Mesenchymal stem cell (in vitro differentiated cells and primary cell): Measurements from ENCODE around the gene EIF2AK3.

Source experiments
- DNase-seq: peaks from one replicate; pipeline ENCODE4 v3.0.0-alpha.2; 2013
- H2AFZ ChIP-seq: one replicate; pipeline ENCODE4 v1.6.1; 2013; ENCODE audit warnings: low read depth, mild to moderate bottlenecking, control low read depth, inconsistent platforms, low read length, moderate library complexity
- H2AK5ac ChIP-seq: 2 replicates; pipeline ENCODE4 v1.6.1; 2013; ENCODE audit warnings: low read length, moderate library complexity, mild to moderate bottlenecking, inconsistent platforms; ENCODE audit not compliant: severe bottlenecking
- H2BK120ac ChIP-seq: one replicate; pipeline ENCODE4 v1.6.1; 2013; ENCODE audit warnings: low read depth, mild to moderate bottlenecking, inconsistent platforms, low read length, moderate library complexity
- H2BK12ac ChIP-seq, 2 experiments: one replicate each; pipeline ENCODE4 v1.6.1; 2013; ENCODE audit warnings: inconsistent platforms in 2 of 2, low read length in 2 of 2, mild to moderate bottlenecking in 2 of 2, moderate library complexity in 2 of 2, control low read depth in 1 of 2
- H2BK15ac ChIP-seq: one replicate; pipeline ENCODE4 v1.6.1; 2013; ENCODE audit warnings: mild to moderate bottlenecking, low read depth, inconsistent platforms; ENCODE audit not compliant: poor library complexity, severe bottlenecking
- H2BK5ac ChIP-seq: 2 replicates; pipeline ENCODE4 v1.6.1; 2013; ENCODE audit warnings: low read depth, mild to moderate bottlenecking, low read length, control low read depth, inconsistent platforms; ENCODE audit not compliant: poor library complexity, severe bottlenecking
- H3K14ac ChIP-seq, 2 experiments: one replicate each; pipeline ENCODE4 v1.6.1; 2013; ENCODE audit warnings: inconsistent platforms in 2 of 2, low read length in 2 of 2, control low read depth in 1 of 2, mild to moderate bottlenecking in 1 of 2, moderate library complexity in 1 of 2
- H3K18ac ChIP-seq, 2 experiments: one replicate each; pipeline ENCODE4 v1.6.1; 2013; ENCODE audit warnings: inconsistent platforms in 2 of 2, low read length in 2 of 2, control low read depth in 1 of 2, low read depth in 1 of 2, mild to moderate bottlenecking in 1 of 2
- H3K23ac ChIP-seq, 2 experiments: one replicate each; pipeline ENCODE4 v1.6.1; 2013; ENCODE audit warnings: inconsistent platforms in 2 of 2, low read length in 2 of 2, mild to moderate bottlenecking in 2 of 2, moderate library complexity in 2 of 2, control low read depth in 1 of 2
- H3K27ac ChIP-seq: 2 replicates; pipeline ENCODE4 v1.5.1; 2013; ENCODE audit warnings: mild to moderate bottlenecking, moderate library complexity, low read length, control low read depth, inconsistent platforms; ENCODE audit not compliant: poor library complexity, severe bottlenecking
- H3K27me3 ChIP-seq, 2 experiments: 2 replicates each; pipeline versions ENCODE4 v1.6.1 to v1.7.0; 2013; ENCODE audit warnings: low read length in 2 of 2, mild to moderate bottlenecking in 2 of 2, moderate library complexity in 2 of 2, control low read depth in 1 of 2, inconsistent platforms in 1 of 2; ENCODE audit not compliant: control insufficient read depth in 1 of 2, insufficient read depth in 1 of 2
- H3K36me3 ChIP-seq, 2 experiments: 2 replicates each; pipeline versions ENCODE4 v1.6.1 to v1.7.0; 2013; ENCODE audit warnings: low read length in 2 of 2, control low read depth in 1 of 2, inconsistent platforms in 1 of 2, low read depth in 1 of 2, mild to moderate bottlenecking in 1 of 2; ENCODE audit not compliant: insufficient read depth in 2 of 2, control insufficient read depth in 1 of 2
- H3K4ac ChIP-seq, 2 experiments: one replicate each; pipeline ENCODE4 v1.6.1; 2013; ENCODE audit warnings: inconsistent platforms in 2 of 2, low read length in 2 of 2, mild to moderate bottlenecking in 2 of 2, moderate library complexity in 2 of 2, control low read depth in 1 of 2, low read depth in 1 of 2
- H3K4me1 ChIP-seq: 2 replicates; pipeline ENCODE4 v1.6.1; 2013; ENCODE audit warnings: low read depth, low read length, control low read depth; ENCODE audit not compliant: control insufficient read depth, insufficient read depth
- H3K4me2 ChIP-seq: 2 replicates; pipeline ENCODE4 v1.6.1; 2013; ENCODE audit warnings: low read length, mild to moderate bottlenecking, inconsistent platforms; ENCODE audit not compliant: poor library complexity, severe bottlenecking
- H3K4me3 ChIP-seq, 2 experiments: 2 replicates each; pipeline versions ENCODE4 v1.5.1 to v1.7.0; 2013; ENCODE audit warnings: low read length in 2 of 2, mild to moderate bottlenecking in 2 of 2, control low read depth in 1 of 2, low read depth in 1 of 2; ENCODE audit not compliant: insufficient read depth in 1 of 2
- H3K79me1 ChIP-seq: replicated peaks from 2 replicates; pipeline ENCODE4 v1.6.1; 2013; ENCODE audit warnings: mild to moderate bottlenecking, control low read depth, low read length, inconsistent platforms; ENCODE audit not compliant: poor library complexity, severe bottlenecking
- H3K9ac ChIP-seq: 2 replicates; pipeline ENCODE4 v1.7.0; 2013; ENCODE audit warnings: mild to moderate bottlenecking, low read length, moderate library complexity
- H3K9me3 ChIP-seq: 2 replicates; pipeline ENCODE4 v1.7.0; 2013; ENCODE audit warnings: mild to moderate bottlenecking, low read length; ENCODE audit not compliant: control insufficient read depth
- H4K8ac ChIP-seq: one replicate; pipeline ENCODE4 v1.6.1; 2013; ENCODE audit warnings: inconsistent platforms, mild to moderate bottlenecking, low read length, moderate library complexity
- H4K91ac ChIP-seq: one replicate; pipeline ENCODE4 v1.6.1; 2013; ENCODE audit warnings: mild to moderate bottlenecking, low read length, inconsistent platforms
- WGBS: methylation state at CpG from one replicate; pipeline ENCODE4 v1.1.7; 2013; ENCODE audit warnings: mixed read lengths; 5-methylcytosine and 5-hydroxymethylcytosine counted together

Gene EIF2AK3

GRCh38 chr2:88632569-88632968 is 5.3 kb upstream of the EIF2AK3 start:
- WGBS = 93% methylated on average over 2 of the region's 3 CpGs
- no peak overlapping the region for H2AK5ac ChIP-seq

GRCh38 chr2:88628571-88628939 is 1.3 kb upstream of the EIF2AK3 start:
- Histone ChIP-seq H2AFZ (no peak overlapping the region), H3K9ac (peak overlapping the region; percentile 93), H3K4me2 (no peak overlapping the region), H2BK12ac (no peak overlapping the region), H3K14ac (no peak overlapping the region), H2BK120ac (peak overlapping the region; percentile 71), H4K91ac (peak overlapping the region; percentile 18), H2AK5ac (no peak overlapping the region), H3K27me3 (no peaks in the 10 kb centered on the region), H3K4me3 (peak overlapping the region in 1 of 2 experiments; percentile 84), H2BK5ac (no peak overlapping the region), H3K27ac (no peak overlapping the region), H3K23ac (no peak overlapping the region), H4K8ac (peak overlapping the region; percentile 89), H3K36me3 (no peaks in the 10 kb centered on the region), H3K79me1 (peaks cover 8% of the 10 kb centered on the region), H3K4ac (no peak overlapping the region), H2BK15ac (no peak overlapping the region), H3K9me3 (no peaks in the 10 kb centered on the region), H3K4me1 (peaks cover 4% of the 10 kb centered on the region), H3K18ac (peak overlapping the region in 1 of 2 experiments; percentile 53)
- no peak for DNase-seq
- WGBS = 94% methylated on average over 7 of the region's 8 CpGs

More at GRCh38 chr2:88632569-88632968, 5.3 kb upstream of the EIF2AK3 start:
- no peak overlapping the region for H2BK120ac ChIP-seq
- H4K91ac ChIP-seq = no peak overlapping the region
- DNase-seq = no peak
- H2BK5ac ChIP-seq = no peak overlapping the region
- H3K27ac ChIP-seq = no peak overlapping the region
- H4K8ac ChIP-seq = no peak overlapping the region
- no peaks in the 10 kb centered on the region for H3K9me3 ChIP-seq
- H2AFZ ChIP-seq = no peak overlapping the region
- no peak overlapping the region for H3K4me3 ChIP-seq
- no peak overlapping the region for H2BK12ac ChIP-seq
- H3K4ac ChIP-seq = no peak overlapping the region
- H3K18ac ChIP-seq = no peak overlapping the region
- peaks cover 0 to 4% of the 10 kb centered on the region in 2 experiments for H3K27me3 ChIP-seq
- no peak overlapping the region for H3K23ac ChIP-seq
- no peaks in the 10 kb centered on the region for H3K4me1 ChIP-seq
- H2BK15ac ChIP-seq = no peak overlapping the region
- no peaks in the 10 kb centered on the region for H3K36me3 ChIP-seq
- no peak overlapping the region for H3K14ac ChIP-seq
- H3K9ac ChIP-seq = no peak overlapping the region
- no peaks in the 10 kb centered on the region for H3K79me1 ChIP-seq
- H3K4me2 ChIP-seq = no peak overlapping the region

DNA sequence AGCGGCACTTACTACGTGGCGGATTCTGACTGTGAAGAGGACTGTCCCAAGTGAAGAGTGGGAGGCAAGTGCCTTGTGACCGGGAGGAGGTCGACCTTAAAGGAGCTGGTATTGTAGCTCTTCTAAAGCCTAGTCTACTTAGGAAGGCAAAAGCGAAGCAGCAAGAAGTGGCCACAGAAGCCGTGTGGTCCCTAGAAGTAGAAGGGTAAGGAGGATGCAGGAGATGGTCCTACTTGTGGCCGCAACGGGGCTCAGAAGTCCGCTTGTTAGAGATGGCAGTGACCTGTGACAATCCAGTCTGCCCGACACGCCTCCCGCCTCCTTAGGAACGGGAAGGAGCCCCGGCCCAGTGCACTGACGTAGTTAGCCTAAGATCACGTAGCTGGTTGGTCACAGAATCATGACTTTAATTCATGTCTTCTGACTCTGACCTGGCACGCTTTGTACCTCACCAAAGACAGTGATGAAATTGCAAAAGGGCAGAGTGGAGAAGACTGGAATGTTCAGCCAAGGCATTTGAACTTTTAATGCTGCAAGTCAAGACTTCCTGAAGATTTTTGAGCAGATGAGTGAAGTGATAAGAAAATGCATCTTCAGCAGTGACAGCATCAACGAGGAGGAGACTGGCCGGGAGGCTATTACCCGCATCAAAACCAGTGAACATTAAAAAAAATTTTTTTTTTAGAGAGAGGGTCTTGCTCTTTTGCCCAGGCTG is 749 bp upstream of the EIF2AK3 start:
- Histone ChIP-seq H3K9me3 (no peaks in the 10 kb centered on the region), H3K27me3 (no peaks in the 10 kb centered on the region), H4K8ac (peak overlapping the region; percentile 98), H3K23ac (no peak overlapping the region), H3K27ac (peak overlapping the region; percentile 99), H3K36me3 (no peaks in the 10 kb centered on the region), H2BK5ac (no peak overlapping the region), H3K4me3 (peak overlapping the region; percentile 63 to 84), H3K79me1 (peaks cover 8% of the 10 kb centered on the region), H2AFZ (peak overlapping the region; percentile 80), H2AK5ac (no peak overlapping the region), H3K4me2 (peak overlapping the region; percentile 86), H3K14ac (peak overlapping the region in 1 of 2 experiments; percentile 93), H3K18ac (peak overlapping the region; percentile 98 to 99), H3K9ac (peak overlapping the region; percentile 93), H2BK15ac (peak overlapping the region; percentile 77), H3K4me1 (peaks cover 4% of the 10 kb centered on the region), H2BK120ac (peak overlapping the region; percentile 80), H3K4ac (peak overlapping the region; percentile 92 to 98), H4K91ac (peak overlapping the region; percentile 99), H2BK12ac (peak overlapping the region; percentile 90 to 93)
- peak; percentile 99 for DNase-seq
- 9% methylated on average over 21 of the region's 21 CpGs for WGBS

DNA sequence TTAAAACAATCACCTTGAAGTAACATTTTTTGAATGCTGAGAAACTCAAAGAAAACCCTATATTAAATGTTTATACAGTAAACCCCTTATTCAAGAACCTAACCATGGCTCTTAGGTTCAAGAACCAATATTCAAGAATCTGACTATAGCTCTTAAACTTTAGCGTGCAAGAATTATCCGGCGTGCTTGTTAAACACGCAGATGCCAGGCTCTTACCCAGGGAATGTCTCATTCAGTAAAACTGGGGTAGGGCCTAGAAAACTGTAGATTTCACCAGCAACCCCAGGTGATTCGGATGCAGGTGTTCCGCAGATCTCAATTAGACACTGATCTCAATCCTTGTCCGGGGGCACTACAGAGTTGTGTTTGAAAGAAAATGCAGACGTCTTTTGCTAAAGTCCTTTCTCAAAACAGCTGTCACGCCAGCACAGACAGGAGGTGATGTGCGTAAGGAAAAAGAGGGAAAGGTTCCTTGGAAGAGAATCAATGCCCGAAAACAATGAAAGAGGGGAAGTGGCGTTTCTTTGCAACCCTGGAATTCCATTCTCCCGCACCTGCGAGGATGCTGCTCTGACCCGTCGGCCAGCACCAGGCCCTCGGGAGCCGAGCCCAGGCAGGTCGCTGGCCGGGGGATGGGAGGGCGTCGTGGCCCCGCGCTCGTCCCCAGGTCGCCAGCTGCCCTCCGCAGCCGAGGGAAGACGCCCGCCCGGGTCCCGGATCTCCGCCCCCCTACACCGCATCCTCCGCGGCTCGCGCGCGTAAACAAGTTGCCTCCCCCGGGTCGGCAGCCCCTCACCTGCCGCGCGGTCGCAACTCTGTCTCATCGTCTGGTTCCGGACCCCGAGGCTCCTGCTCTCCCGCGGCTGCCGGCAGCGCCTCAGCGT is 851 bp downstream of the EIF2AK3 start:
- peak overlapping the region; percentile 93 to 100 for H3K4me3 ChIP-seq
- peak overlapping the region; percentile 72 for H3K4me2 ChIP-seq
- H2AFZ ChIP-seq = peak overlapping the region; percentile 96
- peak overlapping the region in 1 of 2 experiments; percentile 100 for H3K14ac ChIP-seq
- H3K4me1 ChIP-seq = peaks cover 4% of the 10 kb centered on the region
- no peaks in the 10 kb centered on the region for H3K27me3 ChIP-seq
- peak overlapping the region; percentile 95 for H4K8ac ChIP-seq
- H3K79me1 ChIP-seq = peaks cover 9% of the 10 kb centered on the region
- 1% methylated on average over 45 of the region's 54 CpGs for WGBS
- H2BK5ac ChIP-seq = no peak overlapping the region
- H3K9ac ChIP-seq = peak overlapping the region; percentile 93
- peak overlapping the region; percentile 97 to 100 for H3K23ac ChIP-seq
- DNase-seq = peak; percentile 30
- H2BK120ac ChIP-seq = peak overlapping the region; percentile 81
- H2AK5ac ChIP-seq = no peak overlapping the region
- no peaks in the 10 kb centered on the region for H3K9me3 ChIP-seq
- H2BK15ac ChIP-seq = peak overlapping the region; percentile 100
- H4K91ac ChIP-seq = peak overlapping the region; percentile 99
- H3K36me3 ChIP-seq = no peaks in the 10 kb centered on the region
- no peak overlapping the region for H2BK12ac ChIP-seq
- peak overlapping the region; percentile 84 to 98 for H3K4ac ChIP-seq
- H3K18ac ChIP-seq = peak overlapping the region; percentile 94 to 100
- H3K27ac ChIP-seq = no peak overlapping the region
